NCI-H226 (cell line): ENCODE measurements around the gene PLA1A.
A peak's percentile ranks its signal among the peaks of the same experiment; 100 is the strongest.
"Not testable (repeated sequence)": the region's sequence is repeated elsewhere in the genome, so short reads cannot be mapped to it uniquely, and the experiment has no call there.

Source experiments
- DNase-seq: peaks from one replicate; pipeline ENCODE4 v3.0.0-alpha.2; 2015

Gene PLA1A, protein sequence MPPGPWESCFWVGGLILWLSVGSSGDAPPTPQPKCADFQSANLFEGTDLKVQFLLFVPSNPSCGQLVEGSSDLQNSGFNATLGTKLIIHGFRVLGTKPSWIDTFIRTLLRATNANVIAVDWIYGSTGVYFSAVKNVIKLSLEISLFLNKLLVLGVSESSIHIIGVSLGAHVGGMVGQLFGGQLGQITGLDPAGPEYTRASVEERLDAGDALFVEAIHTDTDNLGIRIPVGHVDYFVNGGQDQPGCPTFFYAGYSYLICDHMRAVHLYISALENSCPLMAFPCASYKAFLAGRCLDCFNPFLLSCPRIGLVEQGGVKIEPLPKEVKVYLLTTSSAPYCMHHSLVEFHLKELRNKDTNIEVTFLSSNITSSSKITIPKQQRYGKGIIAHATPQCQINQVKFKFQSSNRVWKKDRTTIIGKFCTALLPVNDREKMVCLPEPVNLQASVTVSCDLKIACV

DNA sequence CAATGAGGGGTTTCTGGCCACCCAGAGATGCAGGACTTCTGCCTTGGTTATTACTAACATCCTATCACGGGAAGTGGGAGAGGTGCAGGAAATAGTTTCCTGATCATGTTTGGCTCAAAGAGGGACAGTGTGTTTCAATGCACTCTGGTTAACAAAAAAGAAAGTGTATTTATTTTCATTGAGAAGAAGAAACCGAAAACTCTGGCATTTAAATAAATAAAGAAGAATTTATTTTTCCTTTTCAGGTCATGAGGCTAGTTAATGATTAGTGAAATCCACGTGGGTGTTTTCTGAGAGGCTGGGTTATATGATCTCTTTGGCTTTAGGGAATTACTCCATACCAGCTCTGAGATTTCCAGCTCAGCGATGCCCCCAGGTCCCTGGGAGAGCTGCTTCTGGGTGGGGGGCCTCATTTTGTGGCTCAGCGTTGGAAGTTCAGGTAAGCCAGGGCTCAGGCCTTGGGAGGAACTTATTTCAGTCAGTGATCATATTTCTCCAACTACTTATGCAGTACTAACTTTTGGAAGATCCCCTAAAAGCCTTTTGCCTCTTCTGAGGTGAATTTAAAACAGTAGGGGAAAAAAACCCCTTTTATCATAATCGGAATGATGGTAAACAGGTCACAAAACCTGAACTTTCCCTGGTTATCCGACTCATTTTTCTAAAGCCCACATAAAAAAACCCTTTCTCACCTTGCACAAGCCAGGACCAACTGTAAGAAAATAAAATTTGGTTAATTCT lies at the start of gene PLA1A:
Gene PLA1A, plus strand, starts transcription at position 338 of the 741 bp plus-strand sequence. Its CDS starts 29 bp downstream, at position 367.
- no peak for DNase-seq

DNA sequence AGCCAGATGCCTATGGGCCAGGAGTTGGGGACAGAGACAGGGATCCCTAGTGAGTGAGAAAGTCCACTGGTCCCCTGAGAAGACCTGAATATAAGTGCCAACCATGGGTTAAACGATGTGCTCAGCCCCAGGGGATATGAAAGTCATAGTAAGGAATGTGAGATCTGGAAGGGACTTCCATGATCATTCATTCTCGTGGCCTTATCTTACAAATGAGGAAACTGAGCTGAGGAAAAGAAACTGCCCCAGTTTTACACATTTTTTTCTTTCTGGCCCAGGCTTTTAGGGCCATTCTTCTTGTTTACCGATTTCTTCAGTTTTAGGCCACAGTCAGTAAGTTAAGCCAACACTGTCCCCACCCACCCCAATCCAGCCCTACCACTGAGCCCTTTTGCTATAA lies 49.3 kb upstream of the PLA1A start:
- no peak for DNase-seq

DNA sequence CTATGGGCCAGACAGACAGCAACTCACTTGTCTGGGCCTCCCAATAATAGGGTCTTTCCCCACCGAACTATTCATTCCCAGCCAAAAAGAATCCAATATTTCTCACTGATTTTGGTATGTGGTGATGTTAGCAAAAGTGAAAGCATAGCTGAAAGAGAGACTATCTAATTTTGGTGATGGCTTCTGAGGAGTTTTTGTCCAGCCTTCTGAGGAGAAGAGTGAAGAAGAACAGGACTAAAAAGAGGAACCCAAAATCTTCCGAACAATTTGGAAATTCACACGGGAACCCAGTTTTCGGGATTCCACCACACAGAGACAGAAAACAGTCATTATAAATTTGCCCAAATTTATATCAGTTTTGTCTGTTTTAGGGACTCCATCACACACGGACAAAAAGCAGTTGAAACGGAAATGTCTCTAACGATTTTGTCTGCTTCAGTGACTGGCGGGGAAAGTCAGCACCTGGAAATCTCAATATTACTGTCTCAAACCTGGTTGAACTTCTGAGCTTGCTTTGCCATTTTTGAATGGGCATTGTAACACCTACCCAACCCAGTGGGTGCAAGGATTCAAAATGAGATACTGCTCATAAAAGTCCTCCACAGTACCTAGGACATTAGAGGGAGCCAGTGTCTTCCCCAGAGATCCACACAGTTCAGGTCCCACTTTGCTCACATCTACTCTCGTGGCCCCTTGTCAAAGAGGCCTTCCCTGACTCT lies 47.3 kb upstream of the PLA1A start:
- DNase-seq: no peak

DNA sequence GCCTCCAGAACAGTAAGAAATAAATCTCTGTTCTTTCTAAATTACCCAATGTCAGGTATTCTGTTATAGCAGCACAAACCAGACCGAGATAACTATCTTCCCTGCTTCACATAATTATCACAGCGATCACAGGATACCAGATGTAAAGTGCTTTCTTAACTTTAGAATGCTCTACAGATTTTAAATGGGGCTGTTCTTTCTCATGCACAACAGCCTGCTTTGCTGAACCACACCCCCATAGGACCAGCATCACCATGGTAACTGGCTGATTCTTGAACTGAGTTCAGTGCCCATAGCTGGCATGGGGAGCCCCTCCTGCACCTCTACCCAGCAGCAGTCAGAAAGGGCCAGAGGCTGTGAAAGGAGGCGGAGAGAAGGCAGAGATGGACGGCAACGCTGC lies 46.1 kb upstream of the PLA1A start:
- DNase-seq: no peak

DNA sequence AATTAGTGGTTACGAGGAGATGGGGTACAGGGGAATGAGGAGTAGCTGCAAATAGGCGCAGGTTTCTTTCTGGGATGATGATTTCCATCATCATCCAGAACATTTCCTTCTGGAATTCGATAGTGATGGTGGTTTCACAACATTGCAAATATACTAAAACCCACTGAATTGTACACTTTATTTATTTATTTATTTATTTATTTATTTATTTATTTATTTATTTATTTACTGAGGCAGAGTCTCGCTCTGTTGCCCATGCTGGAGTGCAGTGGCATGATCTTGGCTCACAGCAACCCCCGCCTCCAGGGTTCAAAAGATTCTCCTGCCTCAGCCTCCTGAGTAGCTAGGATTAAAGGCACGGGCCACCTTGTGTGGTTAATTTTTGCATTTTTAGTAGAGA lies 44.8 kb upstream of the PLA1A start:
- DNase-seq: not testable (repeated sequence)

DNA sequence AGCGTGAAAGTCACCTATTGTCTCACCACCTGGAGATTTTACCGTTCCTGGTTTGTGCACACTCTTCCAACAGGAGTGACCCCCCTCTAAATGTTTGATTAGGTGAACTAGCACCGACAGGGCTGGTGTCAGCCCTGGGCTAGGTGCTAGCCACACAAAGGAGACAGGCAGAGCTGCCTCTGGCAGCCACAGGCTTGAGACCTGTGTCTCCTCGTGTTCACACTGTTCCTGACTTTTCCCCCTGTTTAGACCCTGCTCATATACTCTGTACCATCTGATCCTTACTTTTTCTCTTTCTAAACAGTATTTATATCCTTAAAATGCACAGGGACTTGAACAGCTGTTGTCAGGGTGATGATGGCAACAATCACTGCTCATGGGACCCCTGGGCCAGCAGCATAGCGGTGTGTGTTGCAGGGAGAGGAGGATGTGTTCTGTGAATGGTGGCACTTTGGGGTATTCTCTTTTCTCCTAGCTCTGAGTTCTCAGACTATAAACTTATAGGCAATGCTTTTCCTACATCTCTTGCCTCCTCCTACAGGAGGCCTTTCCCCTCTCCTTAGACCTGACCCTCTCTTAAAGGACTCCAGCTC lies 43.8 kb upstream of the PLA1A start:
- DNase-seq: no peak

DNA sequence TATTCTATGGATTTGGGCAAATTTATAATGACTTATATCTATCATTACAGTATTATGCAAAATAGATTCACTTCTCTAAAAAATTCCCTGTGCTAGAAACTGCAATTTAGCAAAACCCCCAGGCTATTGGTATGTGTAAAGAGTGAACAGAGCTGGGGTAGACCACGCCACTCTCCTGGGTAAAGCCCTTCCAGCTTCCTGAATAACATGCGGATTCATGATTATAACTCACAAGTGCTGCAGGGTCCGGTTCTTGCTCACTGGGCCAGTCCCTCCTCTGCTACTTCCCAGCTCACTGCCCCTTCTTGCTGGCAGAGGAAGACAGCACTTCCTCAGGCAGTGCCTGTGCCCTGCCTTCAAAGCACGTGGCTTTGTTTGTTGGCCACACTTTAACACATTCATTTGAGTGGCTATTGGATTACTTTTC lies 42.4 kb upstream of the PLA1A start:
- DNase-seq: no peak

DNA sequence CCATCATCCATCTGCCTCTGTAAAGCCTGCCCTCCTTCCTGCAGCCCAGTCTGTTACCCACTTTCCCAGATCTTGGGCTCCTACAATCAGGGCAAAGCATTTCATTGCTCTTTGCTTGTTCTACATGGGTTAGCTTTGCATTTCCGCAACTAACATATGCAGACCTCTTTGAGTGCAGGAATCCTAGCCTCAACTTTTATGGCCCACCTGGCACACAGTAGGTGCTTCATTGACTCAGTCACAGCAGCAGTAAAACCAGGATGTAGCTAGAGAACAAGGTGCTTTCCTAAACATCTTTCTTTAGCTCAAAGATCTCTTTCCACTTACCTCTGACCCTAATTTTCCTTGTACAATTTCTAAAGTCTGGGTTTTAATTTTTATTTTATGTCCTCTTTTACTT lies 41.8 kb upstream of the PLA1A start:
- no peak for DNase-seq

DNA sequence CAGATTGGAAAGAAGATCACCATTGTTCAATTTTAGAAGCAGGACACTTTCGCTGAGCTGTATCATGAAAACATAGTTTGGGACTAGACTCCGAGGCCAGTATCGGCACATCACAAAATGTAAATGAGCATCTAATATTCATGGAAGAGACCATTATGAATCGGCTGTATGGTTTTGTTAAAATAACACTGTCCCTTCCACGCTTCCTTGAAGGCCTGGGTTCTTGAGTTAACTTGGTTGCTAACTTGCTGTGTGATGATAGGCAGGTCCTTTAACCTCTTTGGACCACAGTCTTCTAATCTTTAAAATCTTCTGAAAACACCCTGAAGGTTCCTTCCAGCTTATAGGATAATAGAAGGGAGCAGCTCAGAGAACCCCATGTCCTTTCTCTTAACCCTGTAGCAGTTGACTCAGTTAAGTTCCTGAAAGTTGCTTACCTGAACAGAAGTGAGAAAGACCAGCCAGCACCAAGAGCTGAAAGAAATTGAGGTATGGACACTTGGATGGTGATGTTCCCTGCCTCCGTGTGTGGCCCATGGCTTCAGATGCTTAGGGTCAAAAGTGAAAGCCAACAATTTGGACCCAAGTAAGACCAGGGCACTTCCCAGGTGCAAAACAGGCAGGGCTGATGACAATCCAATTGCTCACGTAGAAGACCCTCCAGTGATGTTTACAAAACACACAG lies 40.4 kb upstream of the PLA1A start:
- DNase-seq: no peak

DNA sequence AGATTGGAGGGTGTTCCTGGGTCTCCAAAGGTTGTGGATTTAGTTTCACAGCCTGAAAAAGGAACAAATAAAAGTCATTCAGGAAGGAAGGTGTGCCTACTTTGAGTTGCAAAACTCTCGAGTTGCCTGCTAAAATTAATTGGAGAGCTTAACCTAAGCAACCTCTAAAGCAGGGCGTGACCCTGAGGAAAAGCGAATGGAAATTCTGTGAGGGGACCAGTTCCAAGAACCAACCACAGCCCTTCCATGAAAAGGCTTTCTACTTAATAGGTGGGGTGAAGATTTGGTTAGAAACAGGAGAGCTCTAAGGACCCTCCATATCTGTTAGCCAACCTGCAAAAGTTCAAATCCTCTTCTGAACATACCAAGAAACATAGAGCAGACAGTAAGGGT lies 39.8 kb upstream of the PLA1A start:
- no peak for DNase-seq

DNA sequence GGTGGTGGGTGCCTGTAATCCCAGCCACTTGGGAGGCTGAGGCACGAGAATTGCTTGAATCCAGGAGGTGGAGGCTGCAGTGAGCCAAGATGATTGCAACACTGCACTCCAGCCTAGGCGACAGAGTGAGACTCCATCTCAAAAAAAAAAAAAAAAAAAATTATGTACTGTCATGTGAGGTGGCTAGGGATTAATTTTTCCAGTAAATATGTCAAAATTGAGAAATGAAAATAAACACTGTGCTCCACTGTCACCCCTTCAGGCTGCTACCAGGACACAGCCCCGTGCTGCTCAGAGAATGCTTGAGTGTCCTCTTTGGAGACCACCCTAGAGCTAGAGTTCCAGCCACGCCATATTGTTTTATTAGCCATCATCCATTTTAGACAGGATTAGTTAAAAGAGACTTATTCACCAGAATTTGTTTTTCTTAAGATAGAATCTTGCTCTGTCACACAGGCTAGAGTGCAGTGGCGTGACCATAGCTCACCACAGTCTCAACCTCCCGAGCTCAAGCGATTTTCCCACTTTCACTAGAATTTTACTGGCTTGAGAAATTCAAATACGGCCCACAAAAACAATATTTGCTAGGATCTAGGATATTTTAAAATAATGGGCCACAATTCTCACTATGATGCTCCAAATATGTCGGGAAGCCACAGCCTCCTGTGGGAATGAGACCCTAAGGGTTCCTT lies 38.9 kb upstream of the PLA1A start:
- DNase-seq: no peak

DNA sequence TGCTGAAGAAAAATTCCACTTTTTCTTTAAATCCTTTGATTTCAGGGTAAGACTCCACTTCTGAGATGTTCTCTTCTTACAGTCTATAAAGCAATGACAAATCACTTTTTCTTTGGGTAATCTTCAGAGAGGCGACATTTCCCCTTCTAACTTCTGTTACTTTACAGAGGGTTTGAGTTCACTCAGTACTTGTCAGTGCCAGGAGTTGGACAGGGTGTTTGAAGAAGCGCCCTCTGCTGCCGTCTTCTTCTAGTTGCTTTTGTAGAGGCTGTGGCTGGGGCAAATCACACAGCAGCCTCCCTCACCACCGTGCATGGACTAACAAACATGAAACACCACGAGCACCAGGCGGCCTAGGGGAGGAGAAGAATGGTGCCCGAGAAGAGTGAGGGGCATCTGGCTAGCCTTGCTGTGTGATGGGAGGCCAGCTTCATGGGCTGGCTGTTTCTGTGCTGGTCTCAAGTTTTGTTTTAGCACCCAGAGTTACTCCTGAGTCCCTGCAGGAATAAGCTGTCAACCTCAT lies 38.2 kb upstream of the PLA1A start, which contains the start of gene CD80:
Gene CD80, minus strand, starts transcription at position 174 of the 523 bp plus-strand sequence. CDS start 1,886 bp downstream, outside the sequence.
- DNase-seq: peak; percentile 6

DNA sequence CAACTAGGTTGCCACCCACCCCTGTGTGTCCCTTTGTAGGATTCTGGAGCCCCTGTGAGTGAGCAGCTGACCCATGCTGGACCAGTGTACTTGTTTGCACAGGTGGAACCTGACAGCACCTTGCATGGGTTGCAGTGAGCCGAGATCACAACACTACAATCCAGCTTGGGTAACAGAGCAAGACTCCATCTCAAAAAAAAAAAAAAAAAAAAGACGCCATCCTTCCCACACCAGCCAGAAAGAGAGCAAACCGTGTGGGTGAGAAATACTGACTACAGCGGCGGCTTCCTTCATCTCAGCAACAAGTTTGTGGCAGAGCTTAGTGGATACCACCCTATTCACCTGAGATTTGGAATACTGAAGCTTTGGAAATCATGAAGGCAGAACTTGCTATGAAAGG lies 37.5 kb upstream of the PLA1A start:
- DNase-seq: no peak

DNA sequence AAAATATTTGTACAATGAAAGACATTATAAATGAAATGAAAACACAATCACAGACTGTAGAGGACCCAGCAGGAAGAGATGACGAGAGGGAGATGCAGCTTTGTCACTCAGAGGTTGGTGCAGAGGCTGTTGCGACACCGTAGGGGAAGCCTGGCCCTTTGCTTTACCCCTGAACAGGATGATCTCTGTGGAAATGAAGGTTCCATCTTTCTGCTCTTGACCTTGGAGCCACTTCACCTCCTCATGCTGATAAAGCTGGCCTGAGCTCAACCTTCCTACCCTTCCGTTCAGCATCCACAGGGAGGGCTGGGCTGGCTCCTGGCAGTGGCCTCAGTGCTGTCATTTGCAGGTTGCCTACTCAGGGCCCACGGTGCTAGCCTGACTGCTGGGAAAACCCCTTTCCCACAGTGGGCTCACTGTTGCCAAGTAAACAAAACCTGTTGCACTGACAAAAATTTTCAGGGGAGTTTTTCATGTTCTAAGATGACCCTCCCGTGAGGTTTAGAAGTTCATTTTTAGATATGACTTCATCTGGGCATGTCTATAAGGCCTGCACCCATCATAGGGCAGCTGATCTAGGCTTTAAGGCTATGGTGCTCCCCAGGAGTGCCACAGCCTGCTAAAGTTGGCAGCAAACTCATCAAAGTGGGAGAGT lies 35.3 kb upstream of the PLA1A start:
- DNase-seq: no peak

DNA sequence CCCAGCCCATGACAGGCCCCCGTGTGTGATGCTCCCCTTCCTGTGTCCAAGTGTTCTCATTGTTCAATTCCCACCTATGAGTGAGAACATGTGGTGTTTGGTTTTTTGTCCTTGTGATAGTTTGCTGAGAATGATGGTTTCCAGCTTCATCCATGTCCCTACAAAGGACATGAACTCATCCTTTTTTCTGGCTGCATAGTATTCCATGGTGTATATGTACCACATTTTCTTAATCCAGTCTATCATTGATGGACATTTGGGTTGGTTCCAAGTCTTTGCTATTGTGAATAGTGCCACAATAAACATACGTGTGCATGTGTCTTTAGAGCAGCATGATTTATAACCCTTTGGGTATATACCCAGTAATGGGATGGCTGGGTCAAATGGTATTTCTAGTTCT lies 34.4 kb upstream of the PLA1A start:
- DNase-seq: not testable (repeated sequence)

DNA sequence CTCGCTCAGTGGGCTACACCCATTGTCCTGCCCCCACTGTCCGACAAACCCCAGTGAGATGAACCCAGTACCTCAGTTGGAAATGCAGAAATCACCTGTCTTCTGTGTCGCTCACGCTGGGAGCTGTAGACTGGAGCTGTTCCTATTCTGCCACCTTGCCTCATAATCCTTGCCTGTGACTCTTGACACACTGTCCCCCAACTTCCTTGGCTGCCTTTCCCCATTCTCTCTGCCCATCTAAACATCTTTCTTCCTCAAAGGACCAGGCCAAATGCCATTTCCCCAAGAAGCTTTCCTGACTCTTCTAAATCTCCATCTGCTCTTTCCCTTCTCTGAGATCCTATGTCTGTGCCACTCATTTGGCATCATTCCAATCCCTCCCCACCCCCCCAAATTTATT lies 28.5 kb upstream of the PLA1A start:
- DNase-seq: no peak

DNA sequence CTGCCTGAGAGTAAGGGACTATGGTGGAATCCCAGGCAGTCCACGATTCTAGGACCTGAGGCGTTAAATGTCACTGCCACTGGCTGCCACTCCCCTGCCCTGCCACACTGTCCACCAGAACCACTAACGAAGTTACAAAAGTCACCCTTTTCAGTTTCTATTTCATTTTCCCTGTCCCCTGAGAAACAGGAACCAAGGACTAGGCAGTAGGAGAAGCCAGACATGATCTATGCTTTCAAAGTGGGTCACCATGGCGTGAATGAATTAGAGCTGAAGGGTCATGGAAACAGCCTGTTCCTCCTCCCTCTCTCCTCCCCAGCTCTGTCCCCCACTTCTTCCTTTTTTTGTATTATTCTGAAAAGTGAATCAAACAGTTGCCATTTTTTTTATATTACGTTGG lies 27.5 kb upstream of the PLA1A start:
- no peak for DNase-seq

DNA sequence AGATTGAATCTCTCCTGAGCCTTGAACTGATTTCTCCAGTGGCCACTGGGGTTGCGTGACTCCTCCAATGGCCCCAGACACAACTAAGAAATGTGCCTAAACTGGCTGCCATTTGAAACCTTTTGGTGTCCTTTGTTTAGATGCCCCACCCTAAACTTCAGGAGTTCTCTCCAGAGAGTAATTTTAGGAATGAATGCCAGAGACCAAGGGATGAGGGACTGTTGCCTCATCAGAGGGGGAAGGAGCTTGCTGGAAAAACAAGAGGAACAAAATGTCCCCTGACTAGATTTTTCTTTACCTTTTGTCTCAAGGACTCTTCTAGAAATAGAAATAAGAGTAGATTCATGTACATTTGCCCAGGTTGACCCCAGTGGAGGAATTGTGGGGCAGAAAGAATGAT lies 26.5 kb upstream of the PLA1A start:
- DNase-seq: no peak

DNA sequence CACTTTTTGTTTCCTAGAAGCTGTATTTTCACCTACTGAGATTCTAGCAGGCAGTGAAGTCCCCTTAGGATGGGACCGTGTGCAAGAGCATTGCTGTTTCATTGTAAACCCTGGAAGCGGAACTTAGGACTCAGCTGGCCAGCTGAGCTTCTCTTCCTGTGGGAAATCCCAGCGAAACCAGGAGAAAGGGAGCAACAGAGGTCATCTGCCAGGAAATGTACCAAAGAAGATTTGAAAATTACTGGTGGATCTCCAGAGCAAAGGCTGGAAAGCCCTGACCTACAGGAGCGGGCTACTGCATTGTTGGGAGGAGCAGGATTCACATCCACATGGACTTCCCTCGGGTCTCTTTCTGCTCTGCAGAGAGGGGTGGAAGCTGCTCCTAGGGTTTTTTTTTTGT lies 26.0 kb upstream of the PLA1A start:
- no peak for DNase-seq

DNA sequence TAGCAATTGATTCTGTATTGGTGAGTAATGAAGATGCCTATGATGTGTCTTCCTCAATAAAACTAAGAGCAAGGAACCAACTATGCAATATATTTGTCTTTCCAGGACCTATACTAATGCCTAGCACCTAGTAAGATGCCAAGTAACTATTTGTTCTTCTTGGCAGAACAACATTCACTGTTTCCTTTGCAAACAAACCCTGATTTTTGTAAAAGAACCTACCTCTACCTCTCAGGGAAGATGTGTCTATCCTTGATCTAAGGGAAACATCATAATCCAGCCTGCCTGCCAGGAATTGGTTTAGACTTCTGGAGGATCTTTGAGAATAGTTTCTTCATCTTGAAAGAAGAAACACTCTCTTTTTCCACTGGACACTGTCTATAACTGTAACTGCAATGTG lies 22.2 kb upstream of the PLA1A start:
- DNase-seq: no peak
